ENCODE data around the gene KRT10.

Gene KRT10

DNA sequence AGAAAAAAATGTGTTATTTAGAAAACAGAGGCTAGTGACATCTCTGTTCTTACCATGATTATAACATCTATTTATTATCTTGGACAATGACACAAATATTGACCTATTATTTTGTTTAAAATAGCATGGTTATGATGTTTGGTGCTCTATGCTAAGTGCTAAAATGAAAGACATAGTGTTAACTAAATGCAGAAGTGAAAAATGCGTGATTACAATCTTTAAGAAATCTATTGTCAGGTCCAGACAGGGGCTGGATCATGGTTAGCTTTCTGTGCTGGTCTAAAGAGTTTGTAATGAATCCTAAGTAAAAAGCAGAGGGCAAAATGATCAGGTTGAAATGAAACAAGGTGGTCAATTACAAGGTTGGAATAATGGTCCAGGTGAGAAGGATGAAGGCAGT, 22.0 kb downstream of the KRT10 start:
- no peak for DNase-seq

GRCh38 chr17:40799859-40800258, 22.6 kb downstream of the KRT10 start, which contains the start of gene KRT28:
KRT28 (minus strand) TSS chr17:40799959; CDS start chr17:40799893, 66 bp downstream.
- DNase-seq = no peak

DNA sequence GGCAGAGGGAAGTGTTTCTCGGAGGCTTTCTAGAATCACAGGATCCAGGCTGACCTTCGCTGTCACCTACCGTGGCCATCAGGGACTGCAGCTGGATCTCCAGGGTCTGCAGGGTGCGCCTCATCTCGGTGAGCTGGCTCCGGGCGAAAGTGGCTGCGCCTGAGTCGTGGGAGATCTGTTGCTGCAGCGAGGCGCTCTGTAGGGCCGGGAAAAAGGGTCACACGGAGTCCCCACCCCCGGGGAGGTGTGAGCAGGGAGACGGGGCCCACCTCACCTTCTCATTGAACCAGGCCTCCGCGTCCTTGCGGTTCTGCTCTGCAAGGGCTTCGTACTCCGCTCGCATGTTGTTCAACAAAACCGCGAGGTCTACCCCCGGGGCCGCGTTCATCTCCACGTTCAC, 25.6 kb downstream of the KRT10 start:
- no peak for DNase-seq

- DNase-seq = no peak
Observed at GRCh38 chr17:40795019-40795667, 27.3 kb downstream of the KRT10 start.

- DNase-seq = no peak
Observed at GRCh38 chr17:40794466-40794865, 27.9 kb downstream of the KRT10 start.

DNA sequence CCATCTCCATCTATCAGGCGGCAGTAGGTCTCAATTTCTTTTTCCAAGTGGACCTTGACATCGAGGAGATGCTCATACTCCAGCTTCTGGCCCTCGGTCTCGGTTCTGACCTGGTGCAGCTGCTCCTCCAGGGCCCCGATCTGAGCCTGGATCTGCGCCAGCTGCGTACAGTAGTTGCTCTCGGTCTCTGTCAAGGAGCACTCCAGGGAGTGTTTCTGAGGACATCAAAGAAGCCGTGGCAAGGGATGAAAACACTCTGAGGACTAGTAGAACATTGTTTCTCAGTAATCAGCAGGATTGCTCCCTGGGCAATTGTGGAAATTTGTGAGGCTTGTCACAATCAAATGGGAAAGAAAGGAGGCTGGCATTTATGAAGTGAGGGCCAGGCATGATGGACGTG, 28.6 kb downstream of the KRT10 start:
- DNase-seq = no peak

- DNase-seq = no peak
Observed at GRCh38 chr17:40791787-40792436, 30.5 kb downstream of the KRT10 start.

DNA sequence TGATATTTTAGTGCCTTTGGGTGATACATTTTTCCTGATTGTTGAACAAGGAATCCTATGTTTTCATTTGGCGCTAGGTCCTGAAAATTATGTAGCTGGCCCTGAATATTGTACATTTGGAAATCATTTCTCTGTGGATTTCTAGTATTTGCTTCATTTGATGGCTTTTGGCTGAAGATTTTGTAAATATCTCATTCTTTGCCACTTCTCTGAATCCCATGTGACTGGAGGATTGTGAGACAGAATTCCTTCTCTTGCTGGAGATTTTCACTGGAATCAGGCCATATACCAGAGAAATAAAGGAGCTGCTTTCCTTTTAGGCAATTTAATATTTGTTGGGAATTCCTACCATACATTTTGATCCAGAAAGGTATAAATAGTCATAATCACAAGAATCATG, 31.3 kb downstream of the KRT10 start:
- DNase-seq = no peak

DNA sequence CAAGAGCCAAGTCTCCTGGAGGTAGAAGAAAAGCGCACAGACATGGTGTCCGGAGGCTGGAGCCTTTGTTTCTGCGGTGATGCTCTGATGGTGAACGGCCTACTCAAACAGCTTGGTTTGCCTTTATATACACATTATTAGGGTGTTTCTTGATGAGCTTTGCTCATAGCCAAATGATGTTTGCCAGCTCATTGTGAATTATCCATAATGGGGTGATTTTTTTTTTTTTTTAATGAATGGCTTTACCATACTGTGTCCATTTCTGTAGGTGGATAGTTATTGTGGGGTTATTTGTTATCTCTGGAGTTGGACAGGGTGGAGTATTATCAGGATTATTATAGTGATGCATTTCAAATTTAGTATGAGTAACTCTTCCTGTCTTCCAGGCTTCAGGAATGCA, 40.0 kb downstream of the KRT10 start, which contains the start of gene KRT27:
KRT27 (minus strand) TSS at position 101 of the 400 bp plus-strand sequence; CDS start at position 44, 57 bp downstream.
- no peak for DNase-seq

DNA sequence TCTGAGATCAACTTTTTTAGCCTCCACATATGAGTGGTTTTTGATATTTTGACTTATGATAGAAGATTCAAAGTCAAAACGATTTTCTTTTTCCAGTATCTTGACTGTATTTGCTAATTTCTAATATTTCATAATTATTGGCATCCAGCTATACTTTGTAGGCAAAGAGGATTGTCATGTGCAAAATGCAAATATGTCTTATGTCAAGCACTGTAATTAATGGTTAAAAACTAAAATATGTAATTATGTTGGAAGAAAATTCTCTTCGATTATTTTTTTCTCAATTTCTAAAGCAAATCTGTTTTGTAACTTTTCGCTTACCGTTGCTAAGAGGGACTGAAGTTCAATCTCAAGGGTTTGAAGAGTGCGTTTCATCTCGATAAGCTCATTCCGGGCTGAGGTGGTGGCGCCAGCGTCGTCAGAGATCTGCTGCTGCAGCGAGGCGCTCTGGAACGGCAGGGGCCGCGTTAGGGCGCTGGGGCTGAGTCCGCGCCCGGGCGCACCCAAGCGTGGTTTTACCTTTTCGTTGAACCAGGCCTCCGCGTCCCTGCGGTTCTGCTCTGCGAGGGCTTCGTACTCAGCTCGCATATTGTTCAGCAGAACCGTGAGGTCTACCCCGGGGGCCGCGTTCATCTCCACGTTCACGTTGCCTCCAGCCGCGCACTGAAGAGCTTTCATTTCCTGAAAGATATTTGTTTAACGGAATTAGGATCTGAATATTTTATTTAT, 43.1 kb downstream of the KRT10 start:
- DNase-seq = no peak

- DNase-seq = no peak
Observed at GRCh38 chr17:40778461-40778860, 44.0 kb downstream of the KRT10 start.

GRCh38 chr17:40777971-40778370, 44.4 kb downstream of the KRT10 start:
- no peak for DNase-seq

GRCh38 chr17:40777459-40777858, 45.0 kb downstream of the KRT10 start:
- DNase-seq = no peak

- no peak for DNase-seq
Observed at GRCh38 chr17:40775945-40776344, 46.5 kb downstream of the KRT10 start.

DNA sequence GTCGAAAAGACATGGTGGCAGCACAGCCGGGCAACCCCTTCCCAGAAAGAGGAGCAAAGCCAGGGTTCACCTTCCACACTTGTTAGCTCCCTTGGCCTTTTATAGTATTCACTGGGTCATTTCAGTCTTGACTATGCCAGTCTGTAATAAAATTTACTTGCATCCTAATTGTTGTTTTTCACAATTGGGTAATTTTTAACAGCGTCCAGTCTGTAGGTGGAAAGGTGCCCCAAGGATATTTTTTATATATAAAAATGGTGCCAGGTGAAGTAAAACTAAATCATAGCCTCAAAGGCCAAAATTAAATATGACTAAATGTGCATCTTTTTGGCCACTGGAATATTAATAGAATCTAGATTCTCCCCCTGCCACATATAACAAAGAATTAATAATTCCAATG, 50.3 kb downstream of the KRT10 start, which contains the start of gene KRT26:
KRT26 (minus strand) TSS at position 101 of the 400 bp plus-strand sequence; CDS start at position 13, 88 bp downstream.
- DNase-seq = no peak

Data from cortex of kidney (tissue), 1 donor.